ENCODE results near the gene MOB3A.

The MOB3A gene

DNA sequence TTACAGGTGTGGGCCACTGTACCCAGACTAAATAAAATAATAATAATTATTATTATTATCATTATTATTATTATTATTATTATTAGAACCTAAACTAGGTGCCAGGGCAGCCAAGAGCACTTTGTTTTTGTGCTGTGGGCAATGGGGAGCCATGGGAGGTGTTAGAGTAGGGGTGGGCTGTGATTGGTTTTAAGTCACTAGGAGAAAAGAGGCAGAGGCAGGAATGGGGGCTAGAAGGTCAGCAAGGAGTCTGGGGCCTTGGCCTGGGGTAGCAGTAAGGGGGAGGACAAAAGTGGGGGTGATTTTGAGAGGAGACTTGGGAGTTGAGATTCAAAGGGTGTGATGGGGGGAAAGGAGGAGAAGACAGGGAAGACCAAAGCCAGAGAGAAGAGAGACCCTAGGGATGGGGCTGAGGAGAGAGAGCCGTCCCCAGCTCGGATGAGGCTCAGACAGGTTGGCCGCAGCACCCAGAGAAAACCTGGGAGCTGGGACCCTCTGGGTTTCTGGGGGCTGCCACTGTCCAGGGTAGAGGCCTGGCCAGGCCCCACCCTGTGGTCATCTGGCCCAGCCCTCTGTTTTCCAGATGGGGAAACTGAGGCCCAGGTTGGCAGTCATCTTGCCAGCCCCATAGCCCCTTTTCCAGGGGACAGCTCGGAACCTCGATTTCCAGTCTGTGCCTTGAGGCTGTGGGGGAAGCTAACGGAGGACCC is 62.9 kb downstream of the MOB3A start:
- no peak for DNase-seq

GRCh38 chr19:2032296-2032941 is 63.7 kb downstream of the MOB3A start:
- DNase-seq: peak; percentile 82

- peak; percentile 44 for DNase-seq
Measured at GRCh38 chr19:2027361-2027760, 68.8 kb downstream of the MOB3A start.

DNA sequence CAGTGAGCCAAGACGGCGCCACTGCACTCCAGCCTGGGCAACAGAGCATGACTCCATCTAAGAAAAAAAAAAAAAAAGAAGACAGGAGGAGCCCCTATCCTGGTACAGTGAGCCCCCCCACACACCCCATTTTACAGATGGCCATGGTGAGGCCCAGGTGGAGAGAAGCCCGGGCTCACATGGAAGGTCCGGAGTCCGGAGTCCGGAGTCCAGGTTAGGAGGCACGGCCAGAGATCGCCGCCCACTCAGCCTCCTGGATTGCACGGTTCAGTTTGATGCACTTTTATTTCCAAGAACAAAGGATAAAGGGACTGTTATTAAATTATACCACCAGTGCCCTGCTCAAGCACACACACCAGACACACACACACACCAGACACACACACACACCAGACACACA is 69.4 kb downstream of the MOB3A start:
- DNase-seq: no peak

DNA sequence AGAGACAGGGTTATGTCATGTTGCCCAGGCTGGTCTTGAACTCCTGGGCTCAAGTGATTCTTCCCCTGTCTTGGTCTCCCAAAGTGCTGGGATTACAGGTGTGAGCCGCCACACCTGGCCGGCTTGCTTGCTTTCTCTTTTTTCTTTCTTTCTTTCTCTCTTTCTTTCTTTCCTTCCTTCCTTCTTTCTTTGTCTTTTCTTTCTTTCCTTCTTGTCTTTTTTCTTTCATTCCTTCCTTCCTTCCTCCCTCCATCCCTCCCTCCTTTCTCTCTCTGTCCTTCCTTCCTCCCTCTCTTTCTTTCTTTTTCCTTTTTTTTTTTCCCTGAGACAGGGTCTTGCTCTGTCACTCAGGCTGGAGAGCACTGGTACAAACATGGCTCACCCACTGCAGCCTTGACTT is 73.8 kb downstream of the MOB3A start:
- no peak for DNase-seq

- no peak for DNase-seq
Measured at GRCh38 chr19:2021453-2022140, 74.5 kb downstream of the MOB3A start.
